OCI-LY3 (cell line): ENCODE data around the gene ARHGEF39.

ENCODE experiments used
- CTCF ChIP-seq: fragments of 200-600, 300-600 bp; sonication (generic); IDR thresholded peaks from 2 replicates; pipeline ENCODE4 v1.5.1; 2014; ENCODE audit warnings: antibody characterized with exemption, low read length, low read depth
- EZH2phosphoT487 ChIP-seq: fragments of 200-600 bp; shearing (Covaris generic); IDR thresholded peaks from 2 replicates; pipeline ENCODE4 v1.6.1; 2018; ENCODE audit warnings: antibody characterized with exemption, mixed run types, low read depth

- TF ChIP-seq CTCF: no peak
- no peak for TF ChIP-seq EZH2phosphoT487
Measured at GRCh38 chr9:35612843-35613242, 52.2 kb downstream of the ARHGEF39 start.
